HG03045 (cell line): ENCODE measurements around the gene IRF7.

Experiments used
- ATAC-seq: cut with Tn5 transposase; IDR thresholded peaks from one replicate; pipeline ENCODE4 v1.9.1; 2021; ENCODE audit warnings: mild to moderate bottlenecking, moderate library complexity; ENCODE audit not compliant: unreplicated experiment

The IRF7 gene

DNA sequence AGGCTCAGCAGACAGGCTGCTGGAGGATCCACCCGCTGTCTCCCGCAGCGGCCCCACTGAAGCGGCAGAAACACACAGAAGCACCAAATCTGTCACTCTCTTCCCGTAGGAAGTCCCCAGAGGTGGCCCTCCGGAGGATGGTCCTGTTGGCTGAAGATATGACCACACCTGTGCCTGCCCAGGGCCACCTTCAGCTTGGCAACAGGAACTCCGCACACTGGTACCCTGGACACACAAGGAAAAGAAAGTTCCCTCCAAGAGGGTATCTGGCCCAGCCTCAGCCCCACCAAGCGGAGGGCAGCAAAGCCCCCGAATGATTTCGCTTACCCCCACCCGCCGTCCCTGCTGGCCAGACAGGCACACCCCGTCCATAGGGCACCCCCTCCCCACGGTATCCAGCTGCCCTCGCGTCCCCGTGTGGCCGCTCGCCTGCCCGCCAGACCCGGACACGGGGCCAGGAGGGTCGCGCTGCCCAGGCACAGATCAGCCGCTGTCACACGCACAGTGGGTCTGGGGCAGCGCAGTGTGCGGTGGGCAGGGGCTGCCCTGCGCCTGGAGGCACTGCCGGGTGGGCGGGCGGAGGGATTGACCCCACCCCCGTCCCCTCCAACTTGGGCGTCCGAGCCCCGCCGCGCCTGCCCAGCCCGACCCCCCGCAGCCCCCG lies 48.0 kb downstream of the IRF7 start:
- no peak for ATAC-seq

DNA sequence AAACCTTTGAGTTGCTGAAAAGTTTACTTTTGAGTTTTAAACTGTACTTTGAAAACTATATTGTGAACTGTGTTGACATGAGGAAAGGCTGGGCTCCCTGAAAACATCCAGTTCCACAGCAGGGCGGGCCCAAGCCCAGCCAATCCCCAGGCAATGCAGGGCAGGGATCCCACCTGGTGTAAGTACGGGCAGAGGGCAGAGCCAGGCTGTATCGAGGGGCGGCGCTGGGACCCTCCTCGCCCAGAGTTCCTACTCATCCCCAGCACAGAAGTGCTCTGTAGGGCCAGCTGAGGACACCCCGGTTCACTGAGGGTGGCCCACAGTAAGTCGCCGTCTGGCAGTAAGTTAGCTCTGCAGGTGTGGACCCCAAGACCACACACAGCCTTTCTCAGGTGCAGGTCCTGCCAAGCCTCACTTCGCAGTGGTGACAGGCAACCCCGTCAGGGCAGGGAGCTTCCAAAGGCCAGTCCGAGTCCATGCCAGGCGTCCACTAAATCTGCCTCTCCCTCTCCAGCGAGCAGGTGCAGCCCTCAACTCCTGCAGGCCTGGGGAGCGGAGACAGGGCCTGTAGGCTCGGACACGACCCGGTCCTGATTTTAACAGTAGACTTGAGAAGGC lies 48.6 kb downstream of the IRF7 start:
- ATAC-seq: no peak

DNA sequence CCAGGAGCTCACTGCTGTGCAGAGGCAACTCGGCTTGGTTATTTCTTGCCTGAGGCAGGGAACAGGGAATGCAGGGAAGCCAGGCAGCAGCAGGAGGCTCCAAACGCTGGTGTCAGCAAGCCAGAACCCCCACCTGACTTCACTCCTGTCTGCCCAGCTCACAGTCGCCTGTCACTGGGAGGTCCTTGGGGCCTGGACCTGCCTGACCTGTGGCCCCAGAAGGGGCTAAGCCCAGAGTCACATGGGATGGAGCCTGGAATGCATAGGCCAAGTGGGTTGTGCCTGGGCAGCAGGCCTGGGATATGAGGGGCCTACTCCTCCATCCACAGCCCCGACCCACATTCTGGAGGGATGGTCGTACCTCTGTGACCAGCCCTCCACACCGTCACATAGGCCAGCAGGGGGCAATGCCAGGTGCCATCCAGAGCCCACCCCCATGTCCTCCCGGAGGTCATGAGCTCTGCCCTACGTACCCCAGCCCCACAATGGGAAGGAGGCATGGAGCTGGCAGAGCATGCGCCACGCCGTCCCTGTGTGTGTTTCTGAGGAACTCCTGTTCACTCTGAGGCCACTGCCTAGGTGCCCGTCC lies 49.7 kb downstream of the IRF7 start:
- ATAC-seq: no peak

DNA sequence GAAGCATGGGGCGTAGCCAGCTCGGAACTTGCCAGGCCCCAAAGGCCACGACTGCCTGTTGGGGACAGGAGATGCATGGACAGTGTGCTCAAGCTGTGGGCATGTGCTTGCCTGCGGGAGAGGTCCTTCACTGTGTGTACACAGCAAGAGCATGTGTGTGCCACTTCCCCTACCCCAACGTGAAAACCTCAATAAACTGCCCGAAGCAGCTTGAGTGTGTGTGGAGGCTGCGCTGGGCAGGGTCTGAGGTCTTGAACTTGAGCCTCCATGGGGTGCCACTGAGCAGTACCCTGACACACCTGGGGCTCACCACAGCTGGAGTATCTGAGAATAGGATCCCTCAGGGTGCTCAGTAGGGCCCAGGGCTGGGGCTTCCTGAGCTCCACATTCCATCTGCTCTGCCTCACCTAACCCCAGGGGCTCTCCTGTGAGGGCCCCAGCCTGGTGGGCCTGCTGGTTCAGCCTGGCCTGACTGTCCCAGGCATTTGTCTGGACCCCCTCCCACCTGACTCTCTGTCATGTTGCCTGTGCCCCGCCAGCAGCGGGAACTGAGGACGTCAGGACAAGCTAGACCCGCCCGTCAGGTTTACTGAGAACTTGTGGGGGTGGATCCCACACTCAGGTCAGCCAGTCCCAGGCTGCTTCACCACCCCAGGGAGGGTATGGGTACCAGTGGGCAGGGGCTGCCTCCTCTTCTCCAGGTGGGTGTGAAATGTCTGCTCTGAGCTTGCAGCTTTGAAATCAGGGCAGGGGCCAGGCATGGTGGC lies 51.8 kb downstream of the IRF7 start:
- no peak for ATAC-seq

DNA sequence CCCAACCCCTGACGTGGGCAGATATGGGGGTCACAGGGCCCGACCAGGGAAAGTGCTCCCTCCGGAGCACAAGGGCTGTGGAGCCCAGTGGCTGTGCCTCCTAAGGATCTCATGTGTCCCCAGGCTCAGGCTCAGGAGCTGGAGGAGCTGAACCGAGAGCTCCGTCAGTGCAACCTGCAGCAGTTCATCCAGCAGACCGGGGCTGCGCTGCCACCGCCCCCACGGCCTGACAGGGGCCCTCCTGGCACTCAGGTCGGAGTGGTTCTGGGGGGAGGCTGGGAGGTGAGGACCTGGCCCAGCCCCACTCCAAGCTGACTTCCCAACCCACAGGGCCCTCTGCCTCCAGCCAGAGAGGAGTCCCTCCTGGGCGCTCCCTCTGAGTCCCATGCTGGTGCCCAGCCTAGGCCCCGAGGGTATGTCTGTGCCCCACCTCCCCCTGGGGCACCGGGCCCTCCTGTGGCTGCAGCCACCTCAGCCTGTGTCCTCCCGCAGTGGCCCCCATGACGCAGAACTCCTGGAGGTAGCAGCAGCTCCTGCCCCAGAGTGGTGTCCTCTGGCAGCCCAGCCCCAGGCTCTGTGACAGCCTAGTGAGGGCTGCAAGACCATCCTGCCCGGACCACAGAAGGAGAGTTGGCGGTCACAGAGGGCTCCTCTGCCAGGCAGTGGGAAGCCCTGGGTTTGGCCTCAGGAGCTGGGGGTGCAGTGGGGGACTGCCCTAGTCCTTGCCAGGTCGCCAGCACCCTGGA lies 52.5 kb downstream of the IRF7 start:
- no peak for ATAC-seq
